H1 (cell line): Measurements from ENCODE around the gene GIMAP4.

ENCODE experiments used
- CBX5 ChIP-seq: fragments of 300-800, 300-1000 bp; sonication (generic); IDR thresholded peaks from 2 replicates; pipeline ENCODE4 v1.7.1; 2016; ENCODE audit warnings: antibody characterized with exemption, low read length, low read depth
- EZH2 ChIP-seq: fragments of 200-600 bp; sonication (generic); IDR thresholded peaks from 2 replicates; pipeline ENCODE4 v1.7.1; 2012; ENCODE audit warnings: low read depth, mild to moderate bottlenecking, moderate library complexity, low read length, inconsistent platforms; ENCODE audit not compliant: severe bottlenecking
- TF ChIP-seq, protein P1 (sequence below): fragments of 300-600 bp; sonication (generic); IDR thresholded peaks from 2 replicates; pipeline ENCODE4 v1.7.1; 2012; ENCODE audit warnings: low read length, moderate library complexity, mild to moderate bottlenecking, inconsistent platforms; ENCODE audit not compliant: insufficient replicate concordance

DNA sequence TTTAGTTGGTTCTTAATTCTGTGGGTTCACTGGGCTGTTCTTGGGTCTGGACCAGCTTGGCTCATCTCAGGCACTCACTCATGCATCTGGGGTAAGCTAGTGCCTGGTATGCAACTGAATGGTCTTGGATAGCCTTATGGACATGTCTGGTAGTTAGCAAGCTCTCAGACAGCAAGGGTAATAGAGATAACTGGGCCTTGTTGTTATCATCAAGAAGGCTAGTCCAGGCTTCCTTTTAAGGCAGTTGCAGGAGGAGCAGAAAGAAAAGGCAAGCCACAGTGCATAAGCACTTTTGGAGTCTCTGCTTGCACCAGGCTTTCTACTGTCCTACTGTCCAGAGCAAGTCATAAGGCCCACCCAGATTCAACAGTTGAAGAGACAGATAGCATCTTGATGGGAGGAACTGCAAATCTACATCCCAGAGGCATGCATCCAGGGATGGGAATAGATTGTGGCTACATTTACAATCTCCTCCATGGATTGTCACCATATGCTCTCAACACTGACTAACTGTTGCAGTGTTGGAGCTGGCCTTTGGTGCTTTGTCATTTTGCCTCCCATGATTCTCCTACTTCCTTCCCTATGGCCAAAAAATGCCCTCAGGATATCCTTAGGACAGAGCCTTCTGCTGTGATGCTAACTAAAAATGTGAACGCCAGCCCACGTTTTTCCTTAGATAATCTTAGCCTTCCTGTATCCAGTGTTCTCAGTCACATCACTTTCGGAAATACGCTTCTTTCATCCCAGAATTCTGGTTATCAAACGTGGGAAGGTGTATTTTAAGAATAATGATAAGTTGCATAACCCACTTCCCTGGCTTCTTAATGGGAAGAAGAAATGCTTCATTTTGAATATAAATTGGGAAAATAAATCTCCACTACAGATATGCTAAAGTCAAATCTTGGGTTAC, 3.6 kb downstream of the GIMAP4 start:
- no peak for TF ChIP-seq EZH2
- TF ChIP-seq, protein P1, sequence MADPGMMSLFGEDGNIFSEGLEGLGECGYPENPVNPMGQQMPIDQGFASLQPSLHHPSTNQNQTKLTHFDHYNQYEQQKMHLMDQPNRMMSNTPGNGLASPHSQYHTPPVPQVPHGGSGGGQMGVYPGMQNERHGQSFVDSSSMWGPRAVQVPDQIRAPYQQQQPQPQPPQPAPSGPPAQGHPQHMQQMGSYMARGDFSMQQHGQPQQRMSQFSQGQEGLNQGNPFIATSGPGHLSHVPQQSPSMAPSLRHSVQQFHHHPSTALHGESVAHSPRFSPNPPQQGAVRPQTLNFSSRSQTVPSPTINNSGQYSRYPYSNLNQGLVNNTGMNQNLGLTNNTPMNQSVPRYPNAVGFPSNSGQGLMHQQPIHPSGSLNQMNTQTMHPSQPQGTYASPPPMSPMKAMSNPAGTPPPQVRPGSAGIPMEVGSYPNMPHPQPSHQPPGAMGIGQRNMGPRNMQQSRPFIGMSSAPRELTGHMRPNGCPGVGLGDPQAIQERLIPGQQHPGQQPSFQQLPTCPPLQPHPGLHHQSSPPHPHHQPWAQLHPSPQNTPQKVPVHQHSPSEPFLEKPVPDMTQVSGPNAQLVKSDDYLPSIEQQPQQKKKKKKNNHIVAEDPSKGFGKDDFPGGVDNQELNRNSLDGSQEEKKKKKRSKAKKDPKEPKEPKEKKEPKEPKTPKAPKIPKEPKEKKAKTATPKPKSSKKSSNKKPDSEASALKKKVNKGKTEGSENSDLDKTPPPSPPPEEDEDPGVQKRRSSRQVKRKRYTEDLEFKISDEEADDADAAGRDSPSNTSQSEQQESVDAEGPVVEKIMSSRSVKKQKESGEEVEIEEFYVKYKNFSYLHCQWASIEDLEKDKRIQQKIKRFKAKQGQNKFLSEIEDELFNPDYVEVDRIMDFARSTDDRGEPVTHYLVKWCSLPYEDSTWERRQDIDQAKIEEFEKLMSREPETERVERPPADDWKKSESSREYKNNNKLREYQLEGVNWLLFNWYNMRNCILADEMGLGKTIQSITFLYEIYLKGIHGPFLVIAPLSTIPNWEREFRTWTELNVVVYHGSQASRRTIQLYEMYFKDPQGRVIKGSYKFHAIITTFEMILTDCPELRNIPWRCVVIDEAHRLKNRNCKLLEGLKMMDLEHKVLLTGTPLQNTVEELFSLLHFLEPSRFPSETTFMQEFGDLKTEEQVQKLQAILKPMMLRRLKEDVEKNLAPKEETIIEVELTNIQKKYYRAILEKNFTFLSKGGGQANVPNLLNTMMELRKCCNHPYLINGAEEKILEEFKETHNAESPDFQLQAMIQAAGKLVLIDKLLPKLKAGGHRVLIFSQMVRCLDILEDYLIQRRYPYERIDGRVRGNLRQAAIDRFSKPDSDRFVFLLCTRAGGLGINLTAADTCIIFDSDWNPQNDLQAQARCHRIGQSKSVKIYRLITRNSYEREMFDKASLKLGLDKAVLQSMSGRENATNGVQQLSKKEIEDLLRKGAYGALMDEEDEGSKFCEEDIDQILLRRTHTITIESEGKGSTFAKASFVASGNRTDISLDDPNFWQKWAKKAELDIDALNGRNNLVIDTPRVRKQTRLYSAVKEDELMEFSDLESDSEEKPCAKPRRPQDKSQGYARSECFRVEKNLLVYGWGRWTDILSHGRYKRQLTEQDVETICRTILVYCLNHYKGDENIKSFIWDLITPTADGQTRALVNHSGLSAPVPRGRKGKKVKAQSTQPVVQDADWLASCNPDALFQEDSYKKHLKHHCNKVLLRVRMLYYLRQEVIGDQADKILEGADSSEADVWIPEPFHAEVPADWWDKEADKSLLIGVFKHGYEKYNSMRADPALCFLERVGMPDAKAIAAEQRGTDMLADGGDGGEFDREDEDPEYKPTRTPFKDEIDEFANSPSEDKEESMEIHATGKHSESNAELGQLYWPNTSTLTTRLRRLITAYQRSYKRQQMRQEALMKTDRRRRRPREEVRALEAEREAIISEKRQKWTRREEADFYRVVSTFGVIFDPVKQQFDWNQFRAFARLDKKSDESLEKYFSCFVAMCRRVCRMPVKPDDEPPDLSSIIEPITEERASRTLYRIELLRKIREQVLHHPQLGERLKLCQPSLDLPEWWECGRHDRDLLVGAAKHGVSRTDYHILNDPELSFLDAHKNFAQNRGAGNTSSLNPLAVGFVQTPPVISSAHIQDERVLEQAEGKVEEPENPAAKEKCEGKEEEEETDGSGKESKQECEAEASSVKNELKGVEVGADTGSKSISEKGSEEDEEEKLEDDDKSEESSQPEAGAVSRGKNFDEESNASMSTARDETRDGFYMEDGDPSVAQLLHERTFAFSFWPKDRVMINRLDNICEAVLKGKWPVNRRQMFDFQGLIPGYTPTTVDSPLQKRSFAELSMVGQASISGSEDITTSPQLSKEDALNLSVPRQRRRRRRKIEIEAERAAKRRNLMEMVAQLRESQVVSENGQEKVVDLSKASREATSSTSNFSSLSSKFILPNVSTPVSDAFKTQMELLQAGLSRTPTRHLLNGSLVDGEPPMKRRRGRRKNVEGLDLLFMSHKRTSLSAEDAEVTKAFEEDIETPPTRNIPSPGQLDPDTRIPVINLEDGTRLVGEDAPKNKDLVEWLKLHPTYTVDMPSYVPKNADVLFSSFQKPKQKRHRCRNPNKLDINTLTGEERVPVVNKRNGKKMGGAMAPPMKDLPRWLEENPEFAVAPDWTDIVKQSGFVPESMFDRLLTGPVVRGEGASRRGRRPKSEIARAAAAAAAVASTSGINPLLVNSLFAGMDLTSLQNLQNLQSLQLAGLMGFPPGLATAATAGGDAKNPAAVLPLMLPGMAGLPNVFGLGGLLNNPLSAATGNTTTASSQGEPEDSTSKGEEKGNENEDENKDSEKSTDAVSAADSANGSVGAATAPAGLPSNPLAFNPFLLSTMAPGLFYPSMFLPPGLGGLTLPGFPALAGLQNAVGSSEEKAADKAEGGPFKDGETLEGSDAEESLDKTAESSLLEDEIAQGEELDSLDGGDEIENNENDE = no peak
- no peak for TF ChIP-seq CBX5
